ENCODE data around the gene CPEB4. TPM values are rescaled to one million over a fixed set of nuclear protein-coding genes. Genes with fewer than 3 reads are reported as not detected.

Gene CPEB4
- total RNA-seq, 4 donors from 2014 or later: 51.5 to 69.5 (median 66.1) TPM

- TF ChIP-seq POLR2A (IDR thresholded peaks at IDR 0.05) (no peak), CTCF (IDR thresholded peaks at IDR 0.05) (no peak)
- intact Hi-C loops (cut with DNase I): no loop called here
- DNase-seq: no peak
- peaks cover 44 to 45% of the 10 kb centered on the region in 2 donors for H3K4me1 ChIP-seq
- H3K4me3 ChIP-seq (replicated peaks in 1 of 3): no peak overlapping the region
- no peaks in the 10 kb centered on the region for H3K9me3 ChIP-seq
- H3K27ac ChIP-seq: peak overlapping the region in 2 of 3 donors; percentile 71 to 86
- H3K36me3 ChIP-seq: peaks cover 0 to 4% of the 10 kb centered on the region in 2 donors
- WGBS, 2 donors: 88 to 89% methylated on average over 2 of the region's 2 CpGs
- H3K27me3 ChIP-seq: no peaks in the 10 kb centered on the region
These were observed 53.0 kb downstream of the CPEB4 start for GRCh38 chr5:173941102-173941501.

GRCh38 chr5:173941758-173942401, 53.7 kb downstream of the CPEB4 start:
- Histone ChIP-seq H3K9me3 (no peaks in the 10 kb centered on the region), H3K27me3 (no peaks in the 10 kb centered on the region), H3K4me1 (peaks cover 38 to 39% of the 10 kb centered on the region in 2 donors), H3K27ac (peak overlapping the region; percentile 3 to 86 (median 71)), H3K36me3 (peaks cover 0 to 4% of the 10 kb centered on the region in 2 donors), H3K4me3 (replicated peaks in 1 of 3) (no peak overlapping the region)
- intact Hi-C loops (cut with DNase I): no loop called here
- 61 to 62% methylated on average over 9 of the region's 9 CpGs for WGBS, 2 donors
- peak; percentile 33 to 38 for DNase-seq
- TF ChIP-seq POLR2A (IDR thresholded peaks at IDR 0.05) (peak in 1 of 2 donors; percentile 44), CTCF (IDR thresholded peaks at IDR 0.05) (no peak)

- H3K36me3 ChIP-seq: peaks cover 0 to 10% of the 10 kb centered on the region in 2 donors
- peak; percentile 51 to 59 for DNase-seq
- H3K9me3 ChIP-seq: no peaks in the 10 kb centered on the region
- H3K4me1 ChIP-seq: peaks cover 31 to 34% of the 10 kb centered on the region in 2 donors
- TF ChIP-seq CTCF (IDR thresholded peaks at IDR 0.05) (no peak), POLR2A (IDR thresholded peaks at IDR 0.05) (peak in 1 of 2 donors; percentile 12)
- 19 to 25% methylated on average over 2 of the region's 2 CpGs for WGBS, 2 donors
- H3K27ac ChIP-seq: peak overlapping the region in 2 of 3 donors; percentile 18 to 86
- H3K4me3 ChIP-seq (replicated peaks in 1 of 3): no peak overlapping the region
- no peaks in the 10 kb centered on the region for H3K27me3 ChIP-seq
- intact Hi-C loops (cut with DNase I): no loop called here
These were observed 56.4 kb downstream of the CPEB4 start for GRCh38 chr5:173944511-173944910.

- TF ChIP-seq POLR2A (IDR thresholded peaks at IDR 0.05) (no peak), CTCF (IDR thresholded peaks at IDR 0.05) (no peak)
- Histone ChIP-seq H3K4me3 (replicated peaks in 1 of 3) (no peak overlapping the region), H3K4me1 (peaks cover 31 to 34% of the 10 kb centered on the region in 2 donors), H3K36me3 (peaks cover 5 to 10% of the 10 kb centered on the region in 2 donors), H3K9me3 (no peaks in the 10 kb centered on the region), H3K27me3 (no peaks in the 10 kb centered on the region), H3K27ac (peak overlapping the region in 2 of 3 donors; percentile 18 to 86)
- intact Hi-C loops (cut with DNase I): no loop called here
- DNase-seq: no peak
- 86 to 94% methylated on average over 2 of the region's 2 CpGs for WGBS, 2 donors
These were observed 57.0 kb downstream of the CPEB4 start for GRCh38 chr5:173945160-173945559.

GRCh38 chr5:173946323-173946722, 58.2 kb downstream of the CPEB4 start:
- H3K36me3 ChIP-seq: peaks cover 16 to 22% of the 10 kb centered on the region in 2 donors
- WGBS, 2 donors: 92 to 94% methylated on average over 2 of the region's 2 CpGs
- H3K27ac ChIP-seq: no peak overlapping the region
- no peaks in the 10 kb centered on the region for H3K9me3 ChIP-seq
- DNase-seq: no peak
- no peaks in the 10 kb centered on the region for H3K27me3 ChIP-seq
- H3K4me1 ChIP-seq: peaks cover 28 to 34% of the 10 kb centered on the region in 2 donors
- intact Hi-C loops (cut with DNase I): no loop called here
- no peak overlapping the region for H3K4me3 ChIP-seq (replicated peaks in 1 of 3)
- no peak for TF ChIP-seq CTCF (IDR thresholded peaks at IDR 0.05)
- no peak for TF ChIP-seq POLR2A (IDR thresholded peaks at IDR 0.05)
